NT2/D1 (cell line): Measurements from ENCODE around the gene PALLD.

Source experiments
- YY1 ChIP-seq: IDR thresholded peaks from 2 replicates; pipeline ENCODE4 v1.6.1; 2011; ENCODE audit not compliant: insufficient read length, insufficient read depth
- ZNF274 ChIP-seq: IDR thresholded peaks from 2 replicates; pipeline ENCODE4 v1.6.1; 2011; ENCODE audit warnings: mild to moderate bottlenecking, low read depth, low read length

DNA sequence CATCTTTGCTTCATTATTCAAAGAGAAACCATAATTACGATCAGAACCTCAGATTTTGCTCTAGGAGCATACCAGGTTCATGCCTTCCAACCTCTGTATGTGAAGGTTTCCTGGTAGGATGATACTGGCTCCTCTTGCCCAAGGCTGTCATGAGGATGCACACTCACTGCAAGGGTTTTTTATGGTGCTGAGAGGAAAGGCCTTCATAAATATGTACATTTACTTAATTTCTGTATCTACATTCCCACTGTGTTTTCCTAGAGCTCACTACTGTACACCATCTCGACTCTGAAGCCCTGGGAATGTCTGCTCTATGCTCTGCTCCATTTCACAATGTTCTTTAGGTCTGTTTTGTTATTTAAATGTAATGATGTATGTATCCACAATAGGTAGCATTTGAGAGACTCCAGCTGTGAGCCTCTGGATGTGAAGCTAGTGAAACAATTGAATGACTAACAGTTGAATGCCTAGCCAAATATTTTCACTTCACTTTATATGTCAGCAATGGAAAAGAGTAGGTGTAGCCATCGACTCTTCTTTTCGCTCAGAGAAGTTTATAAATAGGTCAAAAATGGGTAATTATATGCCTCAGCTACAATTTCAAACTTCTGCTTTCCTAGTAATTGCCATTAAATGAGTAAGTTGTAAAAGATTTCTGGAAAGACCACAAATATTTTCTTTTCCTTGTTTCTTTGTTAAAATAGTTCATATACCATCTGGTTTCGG, 228.0 kb downstream of the PALLD start:
- TF ChIP-seq YY1: no peak
- no peak for TF ChIP-seq ZNF274
